Mononuclear cell (primary cell): ENCODE measurements around the gene SMYD1. TPM values are rescaled to one million over a fixed set of nuclear protein-coding genes. Genes with fewer than 3 reads are reported as not detected.
A peak's percentile ranks its signal among the peaks of the same experiment; 100 is the strongest.

Experiments used
- H3K27me3 ChIP-seq: 2 replicates; pipeline ENCODE4 v1.6.0; 2011; ENCODE audit warnings: low read length, control low read depth; ENCODE audit not compliant: insufficient read depth
- H3K4me1 ChIP-seq: 2 replicates; pipeline ENCODE4 v1.5.1; 2011; ENCODE audit warnings: mild to moderate bottlenecking, low read length, control low read depth; ENCODE audit not compliant: insufficient read depth
- H3K4me3 ChIP-seq: 2 replicates; pipeline ENCODE4 v1.5.1; 2011; ENCODE audit warnings: mild to moderate bottlenecking, low read length, moderate library complexity
- H3K9me3 ChIP-seq: 2 replicates; pipeline ENCODE4 v1.5.1; 2011; ENCODE audit warnings: low read depth, mild to moderate bottlenecking, control low read depth, low read length
- total RNA-seq: library from RNA; depleted of rRNA; stranded (reverse); fragments of >200 nt; gene quantifications from one replicate; pipeline ENCODE4 v1.2.3, GENCODE V29; 2012

SMYD1 gene
- total RNA-seq, 1 donor = under 0.01 TPM

- no peaks in the 10 kb centered on the region for H3K27me3 ChIP-seq
- H3K4me3 ChIP-seq = no peak overlapping the region
- H3K4me1 ChIP-seq = peaks cover 17% of the 10 kb centered on the region
- no peaks in the 10 kb centered on the region for H3K9me3 ChIP-seq
Observed at GRCh38 chr2:88049622-88050021, 18.0 kb upstream of the SMYD1 start.

DNA sequence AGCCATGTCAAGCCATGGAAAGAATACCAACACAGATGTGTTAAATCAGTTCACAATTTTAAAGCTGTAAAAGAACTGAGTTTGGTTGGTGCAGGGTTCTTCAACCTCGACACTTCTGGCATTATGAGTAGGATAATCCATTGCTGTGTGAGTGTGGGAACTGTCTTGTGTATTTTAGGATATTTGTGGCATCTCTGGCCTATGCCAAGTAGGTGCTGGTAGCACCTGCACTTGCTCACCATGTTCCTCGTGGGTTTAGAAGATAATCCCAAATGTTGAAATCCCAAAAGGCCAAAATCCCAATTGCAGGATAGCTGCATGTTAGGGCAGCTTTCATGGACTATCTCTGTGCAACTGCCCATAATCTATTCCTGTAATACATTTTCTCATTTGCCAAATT, 15.8 kb upstream of the SMYD1 start:
- Histone ChIP-seq H3K27me3 (no peaks in the 10 kb centered on the region), H3K9me3 (no peaks in the 10 kb centered on the region), H3K4me3 (no peak overlapping the region), H3K4me1 (peaks cover 27% of the 10 kb centered on the region)

GRCh38 chr2:88053296-88053695, 14.3 kb upstream of the SMYD1 start:
- H3K9me3 ChIP-seq = no peaks in the 10 kb centered on the region
- H3K27me3 ChIP-seq = no peaks in the 10 kb centered on the region
- no peak overlapping the region for H3K4me3 ChIP-seq
- H3K4me1 ChIP-seq = peaks cover 27% of the 10 kb centered on the region

DNA sequence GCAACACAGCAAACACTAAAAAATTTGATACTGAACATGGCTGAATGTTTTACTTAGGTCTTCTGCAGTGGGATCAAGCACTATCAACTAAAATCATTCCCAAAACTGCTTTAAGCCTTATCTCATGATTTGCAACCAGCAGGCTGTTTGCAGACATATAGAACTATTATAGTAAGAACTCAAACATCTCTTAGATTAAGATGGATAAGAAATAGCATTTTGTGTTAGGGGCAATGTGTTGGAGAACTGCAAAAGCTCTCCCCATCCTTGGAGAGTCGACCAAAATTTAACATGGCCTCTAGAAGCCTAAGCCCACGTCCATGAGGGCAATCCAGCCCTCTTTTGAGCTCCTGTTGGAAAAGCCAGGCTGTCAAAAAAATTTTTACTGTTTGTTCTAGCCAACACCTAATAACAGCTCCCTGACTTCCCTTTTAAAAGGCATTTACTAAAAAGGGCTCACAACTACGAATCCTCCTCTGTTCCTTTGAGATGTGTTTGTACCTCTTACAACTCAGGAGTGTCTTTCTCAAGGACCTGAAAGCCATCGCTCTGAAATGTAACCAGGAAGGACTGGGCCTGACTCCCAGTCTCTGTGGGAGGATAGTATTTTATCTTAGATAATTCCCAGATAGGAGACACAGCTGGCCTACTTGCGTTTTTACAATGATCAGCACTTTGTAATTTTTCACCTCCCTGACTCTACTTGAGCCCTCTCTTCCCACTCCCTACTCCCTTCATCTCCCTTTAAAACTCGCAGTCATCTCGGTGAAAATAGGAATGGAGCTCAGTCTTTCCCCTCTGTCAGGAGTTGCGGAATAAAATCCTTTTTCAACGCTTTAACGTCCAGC, 13.5 kb upstream of the SMYD1 start:
- peaks cover 27% of the 10 kb centered on the region for H3K4me1 ChIP-seq
- no peaks in the 10 kb centered on the region for H3K27me3 ChIP-seq
- no peaks in the 10 kb centered on the region for H3K9me3 ChIP-seq
- H3K4me3 ChIP-seq = peak overlapping the region; percentile 90

GRCh38 chr2:88054782-88055370, 12.7 kb upstream of the SMYD1 start:
- H3K4me3 ChIP-seq = peak overlapping the region; percentile 90
- H3K27me3 ChIP-seq = no peaks in the 10 kb centered on the region
- H3K9me3 ChIP-seq = no peaks in the 10 kb centered on the region
- peaks cover 27% of the 10 kb centered on the region for H3K4me1 ChIP-seq

GRCh38 chr2:88055371-88056128, 12.1 kb upstream of the SMYD1 start, which contains the start of gene KRCC1:
TSS of gene KRCC1 (minus strand) at chr2:88055783. CDS start at chr2:88028563, 27,220 bp downstream.
- Histone ChIP-seq H3K4me3 (peak within 1 kb of the TSS; percentile 90), H3K27me3 (no peaks in the 10 kb centered on the region), H3K9me3 (no peaks in the 10 kb centered on the region), H3K4me1 (peaks cover 27% of the 10 kb centered on the region)

- Histone ChIP-seq H3K4me1 (peaks cover 27% of the 10 kb centered on the region), H3K9me3 (no peaks in the 10 kb centered on the region), H3K27me3 (no peaks in the 10 kb centered on the region), H3K4me3 (no peak overlapping the region)
Observed at GRCh38 chr2:88057437-88057844, 10.2 kb upstream of the SMYD1 start.

DNA sequence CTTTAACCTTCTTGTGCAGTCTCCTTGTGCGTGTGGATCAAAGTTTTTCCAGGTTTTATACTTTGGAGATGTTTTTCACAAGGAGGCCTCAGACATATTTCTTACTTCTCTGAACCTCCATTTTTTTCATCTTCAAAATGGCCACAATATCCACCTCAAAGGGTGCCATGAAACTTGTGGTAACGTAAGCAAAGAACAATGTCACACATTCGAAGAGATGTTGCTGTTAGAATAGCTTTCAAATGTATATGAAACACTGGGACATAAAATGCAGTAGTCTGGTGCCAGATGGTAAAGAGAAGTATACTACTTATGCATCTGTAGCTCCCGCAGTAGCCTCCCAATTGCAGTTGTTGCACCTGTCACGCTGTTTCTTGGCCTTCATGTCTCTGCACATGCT, 9.4 kb upstream of the SMYD1 start:
- Histone ChIP-seq H3K4me1 (peaks cover 22% of the 10 kb centered on the region), H3K27me3 (no peaks in the 10 kb centered on the region), H3K4me3 (no peak overlapping the region), H3K9me3 (no peaks in the 10 kb centered on the region)

- no peak overlapping the region for H3K4me3 ChIP-seq
- peaks cover 7% of the 10 kb centered on the region for H3K4me1 ChIP-seq
- H3K9me3 ChIP-seq = no peaks in the 10 kb centered on the region
- H3K27me3 ChIP-seq = no peaks in the 10 kb centered on the region
Observed at GRCh38 chr2:88059979-88060906, 7.4 kb upstream of the SMYD1 start.

DNA sequence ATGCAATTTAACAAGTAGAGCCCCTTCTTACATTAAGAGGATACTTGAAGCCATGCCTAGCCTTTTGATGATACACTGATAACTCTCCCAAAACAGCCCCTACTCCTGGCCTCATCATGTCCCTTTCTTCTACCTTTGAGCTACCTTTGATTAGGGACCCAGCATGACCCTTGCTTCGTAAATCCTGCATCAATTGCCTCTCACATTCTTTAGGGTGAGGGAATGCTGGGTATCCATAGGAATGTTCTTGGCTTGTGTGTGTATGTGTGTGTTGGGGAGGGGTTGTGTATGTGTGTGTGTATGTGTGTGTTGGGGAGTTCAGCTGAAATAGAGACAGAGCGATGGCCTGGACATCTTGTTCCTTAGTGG, 6.7 kb upstream of the SMYD1 start:
- no peaks in the 10 kb centered on the region for H3K27me3 ChIP-seq
- H3K9me3 ChIP-seq = no peaks in the 10 kb centered on the region
- H3K4me3 ChIP-seq = no peak overlapping the region
- peaks cover 6% of the 10 kb centered on the region for H3K4me1 ChIP-seq

GRCh38 chr2:88061295-88061694, 6.3 kb upstream of the SMYD1 start:
- Histone ChIP-seq H3K9me3 (no peaks in the 10 kb centered on the region), H3K4me3 (no peak overlapping the region), H3K27me3 (no peaks in the 10 kb centered on the region), H3K4me1 (peaks cover 1% of the 10 kb centered on the region)

DNA sequence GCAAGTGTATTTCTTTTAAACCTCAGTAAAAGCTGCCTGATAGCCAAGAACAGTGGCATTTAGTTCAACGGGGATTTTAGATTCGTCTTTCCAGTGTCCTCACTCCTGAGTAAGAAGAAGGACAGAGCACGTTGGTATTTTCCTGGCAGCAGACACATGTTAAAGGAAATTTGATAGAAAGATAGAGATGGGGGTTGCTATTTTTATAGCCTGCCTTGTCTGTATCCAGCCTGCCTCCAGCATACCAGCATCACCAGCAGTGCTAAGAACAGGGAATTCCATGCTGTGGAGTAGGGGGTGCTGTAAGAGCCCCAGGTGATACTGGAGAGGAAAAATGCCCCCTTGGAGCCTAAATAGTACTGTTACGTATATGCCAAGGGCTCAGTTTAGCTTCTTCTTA, 1.1 kb upstream of the SMYD1 start:
- no peaks in the 10 kb centered on the region for H3K9me3 ChIP-seq
- H3K27me3 ChIP-seq = no peaks in the 10 kb centered on the region
- no peaks in the 10 kb centered on the region for H3K4me1 ChIP-seq
- no peak overlapping the region for H3K4me3 ChIP-seq

DNA sequence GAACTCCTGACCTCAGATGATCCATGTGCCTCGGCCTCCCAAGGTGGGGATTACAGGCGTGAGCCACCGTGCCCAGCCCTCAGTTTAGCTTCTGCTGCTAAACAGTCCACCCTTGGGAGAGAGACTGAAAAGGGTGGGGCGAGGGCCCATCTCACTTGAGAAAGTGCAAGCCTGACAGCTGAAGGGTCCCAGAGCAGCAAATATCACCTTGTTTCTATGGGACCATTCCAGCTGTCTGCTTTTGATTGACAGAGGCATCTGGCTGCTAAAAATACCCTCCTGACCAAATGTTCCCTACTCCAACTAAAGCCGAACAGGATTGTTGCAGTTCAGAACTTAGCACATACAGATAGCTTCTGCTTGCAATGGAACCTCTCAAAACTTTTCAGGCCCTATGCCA, 436 bp upstream of the SMYD1 start:
- no peaks in the 10 kb centered on the region for H3K9me3 ChIP-seq
- no peaks in the 10 kb centered on the region for H3K27me3 ChIP-seq
- H3K4me1 ChIP-seq = no peaks in the 10 kb centered on the region
- H3K4me3 ChIP-seq = no peak overlapping the region

DNA sequence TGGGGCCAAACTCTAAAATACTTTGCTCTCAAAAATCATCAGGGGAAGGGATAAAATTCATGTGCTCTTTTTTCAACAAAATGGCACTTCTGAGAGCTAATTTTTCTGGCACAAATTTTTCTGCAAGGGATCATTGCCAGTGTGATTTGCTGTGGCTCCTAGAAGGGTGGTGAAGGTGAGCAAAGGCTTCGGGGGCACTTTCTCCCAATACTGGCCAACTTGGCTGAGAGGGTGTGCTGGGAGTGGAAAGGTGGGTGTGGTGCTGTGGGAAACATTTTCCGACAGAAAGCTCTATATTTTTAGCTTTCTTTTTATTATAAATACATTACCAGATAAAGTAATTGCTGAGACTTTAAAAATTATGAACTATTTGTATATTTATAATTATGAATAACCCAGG, 419 bp downstream of the SMYD1 start:
- no peaks in the 10 kb centered on the region for H3K9me3 ChIP-seq
- no peak overlapping the region for H3K4me3 ChIP-seq
- no peaks in the 10 kb centered on the region for H3K27me3 ChIP-seq
- no peaks in the 10 kb centered on the region for H3K4me1 ChIP-seq
